ENCODE results near the gene DCHS2.

DNA sequence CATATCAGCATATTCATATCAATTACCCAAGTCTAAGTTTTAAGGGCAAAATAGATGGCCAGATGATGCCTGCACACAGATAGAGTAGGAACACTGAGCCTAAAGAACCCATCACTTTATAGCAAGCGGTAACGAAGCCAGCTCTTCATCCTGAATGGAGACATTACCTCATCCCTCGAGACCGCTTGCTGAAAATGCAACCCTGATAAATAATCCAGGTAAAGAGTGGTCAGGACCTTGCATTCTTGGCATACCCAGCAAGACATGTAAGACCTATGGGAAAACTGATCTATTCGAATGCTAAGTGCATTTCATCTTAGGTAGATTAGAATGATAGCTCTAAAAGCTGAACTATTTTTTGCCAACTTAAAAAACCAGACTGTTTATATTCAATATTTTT lies 25.3 kb downstream of the DCHS2 start:
- TF ChIP-seq YY1 (IDR thresholded peaks at IDR 0.05; ENCODE audit: insufficient read depth, insufficient read length) = no peak
- TF ChIP-seq ZNF274 (IDR thresholded peaks at IDR 0.05; ENCODE audit: low read depth, low read length) = no peak
- TF ChIP-seq SUZ12 (IDR thresholded peaks at IDR 0.05; ENCODE audit: extremely low read depth, insufficient read depth, insufficient read length) = no peak

All from NT2/D1 (cell line).